ENCODE data around the gene ZNF782.

Gene ZNF782

DNA sequence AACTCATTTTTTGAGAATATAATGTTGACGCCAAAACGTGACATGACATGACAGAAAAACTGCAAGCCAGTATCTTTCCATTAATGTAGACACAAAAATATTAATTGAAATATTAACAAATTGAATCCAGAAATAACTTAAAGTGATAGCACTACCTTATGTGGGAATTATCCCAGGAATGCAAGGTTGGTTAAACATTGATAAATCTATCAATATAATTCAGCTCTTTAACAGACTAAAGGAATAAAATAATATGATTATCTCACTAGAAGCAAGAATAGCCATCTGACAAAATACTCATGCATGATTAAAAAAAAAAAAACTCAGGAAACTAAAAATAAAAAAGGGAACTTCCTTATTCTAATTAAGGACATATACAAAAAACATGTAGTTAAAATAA lies 83.2 kb downstream of the ZNF782 start:
- Histone ChIP-seq H3K27me3 (ENCODE audit: low read depth, low read length) (no peaks in the 10 kb centered on the region), H3K4me2 (ENCODE audit: low read length) (no peak overlapping the region), H4K20me1 (ENCODE audit: insufficient read depth, low read length) (no peaks in the 10 kb centered on the region), H3K27ac (ENCODE audit: low read length) (no peak overlapping the region), H3K4me3 (ENCODE audit: low read length) (no peak overlapping the region), H3K9ac (ENCODE audit: low read length) (no peak overlapping the region), H3K79me2 (ENCODE audit: low read length) (no peaks in the 10 kb centered on the region), H3K4me1 (ENCODE audit: low read length) (no peaks in the 10 kb centered on the region), H3K9me3 (ENCODE audit: insufficient read depth, low read length) (peaks cover 29% of the 10 kb centered on the region), H3K36me3 (replicated peaks; ENCODE audit: low read depth, low read length) (peaks cover 85% of the 10 kb centered on the region), H2AFZ (ENCODE audit: low read depth, low read length) (no peak overlapping the region)
- TF ChIP-seq, protein P1, sequence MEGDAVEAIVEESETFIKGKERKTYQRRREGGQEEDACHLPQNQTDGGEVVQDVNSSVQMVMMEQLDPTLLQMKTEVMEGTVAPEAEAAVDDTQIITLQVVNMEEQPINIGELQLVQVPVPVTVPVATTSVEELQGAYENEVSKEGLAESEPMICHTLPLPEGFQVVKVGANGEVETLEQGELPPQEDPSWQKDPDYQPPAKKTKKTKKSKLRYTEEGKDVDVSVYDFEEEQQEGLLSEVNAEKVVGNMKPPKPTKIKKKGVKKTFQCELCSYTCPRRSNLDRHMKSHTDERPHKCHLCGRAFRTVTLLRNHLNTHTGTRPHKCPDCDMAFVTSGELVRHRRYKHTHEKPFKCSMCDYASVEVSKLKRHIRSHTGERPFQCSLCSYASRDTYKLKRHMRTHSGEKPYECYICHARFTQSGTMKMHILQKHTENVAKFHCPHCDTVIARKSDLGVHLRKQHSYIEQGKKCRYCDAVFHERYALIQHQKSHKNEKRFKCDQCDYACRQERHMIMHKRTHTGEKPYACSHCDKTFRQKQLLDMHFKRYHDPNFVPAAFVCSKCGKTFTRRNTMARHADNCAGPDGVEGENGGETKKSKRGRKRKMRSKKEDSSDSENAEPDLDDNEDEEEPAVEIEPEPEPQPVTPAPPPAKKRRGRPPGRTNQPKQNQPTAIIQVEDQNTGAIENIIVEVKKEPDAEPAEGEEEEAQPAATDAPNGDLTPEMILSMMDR (IDR thresholded peaks at IDR 0.05; ENCODE audit: low read depth, low read length) = no peak
- no peak for TF ChIP-seq EZH2phosphoT487 (IDR thresholded peaks at IDR 0.05; ENCODE audit: low read depth)

DNA sequence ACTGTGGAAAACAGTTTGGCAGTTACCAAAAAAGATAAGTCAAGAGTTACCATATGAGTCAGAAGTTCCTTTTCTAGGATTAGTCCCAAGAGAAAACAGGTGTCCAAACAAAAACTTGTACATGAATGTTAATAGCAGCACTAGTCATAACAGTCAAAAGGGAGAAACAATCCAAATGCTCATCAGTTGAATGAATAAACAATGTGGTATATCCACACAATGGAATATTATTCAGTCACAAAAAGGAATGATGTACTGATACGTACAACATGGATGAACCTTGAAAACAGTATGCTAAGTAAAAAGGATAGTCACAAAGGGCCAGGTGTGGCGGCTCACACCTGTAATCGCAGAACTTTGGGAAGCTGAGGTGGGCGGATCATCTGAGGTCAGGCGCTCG lies 84.3 kb downstream of the ZNF782 start:
- H3K27me3 ChIP-seq (ENCODE audit: low read depth, low read length) = no peaks in the 10 kb centered on the region
- H3K36me3 ChIP-seq (replicated peaks; ENCODE audit: low read depth, low read length) = peaks cover 87% of the 10 kb centered on the region
- no peak overlapping the region for H3K4me2 ChIP-seq (ENCODE audit: low read length)
- H2AFZ ChIP-seq (ENCODE audit: low read depth, low read length) = no peak overlapping the region
- no peaks in the 10 kb centered on the region for H3K4me1 ChIP-seq (ENCODE audit: low read length)
- no peaks in the 10 kb centered on the region for H3K79me2 ChIP-seq (ENCODE audit: low read length)
- H4K20me1 ChIP-seq (ENCODE audit: insufficient read depth, low read length) = no peaks in the 10 kb centered on the region
- no peak overlapping the region for H3K9ac ChIP-seq (ENCODE audit: low read length)
- no peak overlapping the region for H3K27ac ChIP-seq (ENCODE audit: low read length)
- H3K9me3 ChIP-seq (ENCODE audit: insufficient read depth, low read length) = peaks cover 34% of the 10 kb centered on the region
- TF ChIP-seq, protein P1 (IDR thresholded peaks at IDR 0.05; ENCODE audit: low read depth, low read length) = no peak
- no peak for TF ChIP-seq EZH2phosphoT487 (IDR thresholded peaks at IDR 0.05; ENCODE audit: low read depth)
- H3K4me3 ChIP-seq (ENCODE audit: low read length) = no peak overlapping the region

Measured in OCI-LY3 (cell line).